CD4-positive, alpha-beta T cell treated with Interferon gamma for 1 hour (primary cell): ENCODE data around the gene SFXN5.

Experiments used
- DNase-seq: peaks from one replicate; pipeline ENCODE4 v3.0.0-alpha.2; 2020

SFXN5 gene

GRCh38 chr2:72892506-72893173, 178.9 kb downstream of the SFXN5 start:
- DNase-seq = peak; percentile 60
